HEK293T (cell line): Measurements from ENCODE around the gene NDUFB11.

ENCODE experiments used
- CTCF ChIA-PET: fragments of 350-600 bp; formaldehyde crosslinking; extraction: SDS; loops from one replicate; lab custom pipeline; 2021; ENCODE audit warnings: antibody characterized with exemption, inconsistent platforms; lab: Yijun Ruan, JAX
- POLR2A ChIA-PET: fragments of 350-600 bp; formaldehyde crosslinking; extraction: SDS; loops from one replicate; lab custom pipeline; 2020; ENCODE audit warnings: antibody characterized with exemption, inconsistent platforms; lab: Yijun Ruan, JAX
- DNase-seq: peaks from one replicate; pipeline ENCODE4 v3.0.0; 2012; ENCODE audit warnings: mixed read lengths; ENCODE audit errors: extremely low spot score
- ARNT ChIP-seq: fragments of 450-650 bp; IDR thresholded peaks from 2 replicates; pipeline ENCODE4 v1.6.1; 2017; ENCODE audit warnings: mild to moderate bottlenecking
- BHLHE40 ChIP-seq: fragments of 450-650 bp; IDR thresholded peaks from 2 replicates; pipeline ENCODE4 v1.6.1; 2016; ENCODE audit warnings: mild to moderate bottlenecking, moderate library complexity, borderline replicate concordance
- HDGF ChIP-seq: fragments of 450-650 bp; IDR thresholded peaks from 2 replicates; pipeline ENCODE4 v1.6.1; 2017; ENCODE audit warnings: antibody characterized with exemption, borderline replicate concordance
- L3MBTL2 ChIP-seq: fragments of 450-650 bp; conservative IDR thresholded peaks from 2 replicates; pipeline ENCODE4 v1.6.1; 2016; ENCODE audit warnings: mild to moderate bottlenecking
- PKNOX1 ChIP-seq: fragments of 450-650 bp; IDR thresholded peaks from 2 replicates; pipeline ENCODE4 v1.6.1; 2016
- SUZ12 ChIP-seq: fragments of 450-650 bp; IDR thresholded peaks from 2 replicates; pipeline ENCODE4 v1.6.1; 2016; ENCODE audit warnings: mild to moderate bottlenecking
- TARDBP ChIP-seq: fragments of 450-650 bp; IDR thresholded peaks from 2 replicates; pipeline ENCODE4 v1.6.1; 2016

NDUFB11 gene

GRCh38 chrX:47093248-47093647, 51.3 kb downstream of the NDUFB11 start:
- TF ChIP-seq SUZ12 (no peak), L3MBTL2 (no peak), ARNT (no peak), BHLHE40 (no peak), HDGF (no peak), PKNOX1 (no peak), TARDBP (no peak)
- ChIA-PET POLR2A (no interaction called here), CTCF (interaction anchor here (0.6 to 1.4 kb wide), 4 partner anchors 13 to 1173 kb away, joined by 3 read pairs; no protein-coding TSS in a partner anchor)
- no peak for DNase-seq
